Panc1 (cell line): ENCODE measurements around the gene SLC51A.

Experiments used
- CTCF ChIP-seq: fragments of 450-650 bp; IDR thresholded peaks from 2 replicates; pipeline ENCODE4 v1.5.1; 2017; ENCODE audit warnings: mild to moderate bottlenecking
- REST ChIP-seq, 2 experiments: IDR thresholded peaks; 2 replicates each; pipeline ENCODE4 v1.6.1; 2011 to 2012; ENCODE audit warnings: low read depth in 2 of 2, control low read depth in 1 of 2, low read length in 1 of 2, mild to moderate bottlenecking in 1 of 2, moderate library complexity in 1 of 2; ENCODE audit not compliant: insufficient read depth in 1 of 2
- TCF7L2 ChIP-seq: IDR thresholded peaks from 2 replicates; pipeline ENCODE4 v1.6.1; 2011; ENCODE audit warnings: mild to moderate bottlenecking, low read depth, low read length, inconsistent platforms

- no peak for TF ChIP-seq CTCF
- no peak for TF ChIP-seq REST (IDR thresholded peaks at IDR 0.05; ENCODE audit: insufficient read depth in 1 of 2, low read depth in 2 of 2, low read length in 1 of 2)
- no peak for TF ChIP-seq TCF7L2
Observed at GRCh38 chr3:196186651-196187573, 29.4 kb upstream of the SLC51A start.
